GM19438 (cell line): ENCODE results near the gene TTC39B.
A peak's percentile ranks its signal among the peaks of the same experiment; 100 is the strongest.

Source experiments
- ATAC-seq: cut with Tn5 transposase; IDR thresholded peaks from one replicate; pipeline ENCODE4 v1.9.1; 2021; ENCODE audit warnings: low read depth; ENCODE audit not compliant: unreplicated experiment

TTC39B gene

GRCh38 chr9:15187589-15187988, 119.4 kb downstream of the TTC39B start:
- no peak for ATAC-seq

GRCh38 chr9:15182730-15183129, 124.3 kb downstream of the TTC39B start:
- no peak for ATAC-seq

GRCh38 chr9:15182101-15182551, 124.9 kb downstream of the TTC39B start:
- ATAC-seq = no peak

- ATAC-seq = no peak
Observed at GRCh38 chr9:15180124-15180523, 126.9 kb downstream of the TTC39B start.

- ATAC-seq = no peak
Observed at GRCh38 chr9:15178631-15179030, 128.4 kb downstream of the TTC39B start.

- no peak for ATAC-seq
Observed at GRCh38 chr9:15176836-15177235, 130.2 kb downstream of the TTC39B start.

- no peak for ATAC-seq
Observed at GRCh38 chr9:15163931-15164330, 143.1 kb downstream of the TTC39B start.

- no peak for ATAC-seq
Observed at GRCh38 chr9:15161753-15162152, 145.3 kb downstream of the TTC39B start.

- ATAC-seq = no peak
Observed at GRCh38 chr9:15160673-15161072, 146.3 kb downstream of the TTC39B start.

GRCh38 chr9:15158064-15158463, 149.0 kb downstream of the TTC39B start:
- no peak for ATAC-seq

- no peak for ATAC-seq
Observed at GRCh38 chr9:15157381-15157780, 149.6 kb downstream of the TTC39B start.

GRCh38 chr9:15156241-15156640, 150.8 kb downstream of the TTC39B start:
- no peak for ATAC-seq

- no peak for ATAC-seq
Observed at GRCh38 chr9:15155826-15156225, 151.2 kb downstream of the TTC39B start.

GRCh38 chr9:15155323-15155722, 151.7 kb downstream of the TTC39B start:
- ATAC-seq = no peak

- no peak for ATAC-seq
Observed at GRCh38 chr9:15154677-15155076, 152.3 kb downstream of the TTC39B start.

GRCh38 chr9:15153961-15154360, 153.1 kb downstream of the TTC39B start:
- no peak for ATAC-seq

- no peak for ATAC-seq
Observed at GRCh38 chr9:15150939-15151338, 156.1 kb downstream of the TTC39B start.

GRCh38 chr9:15149450-15149849, 157.6 kb downstream of the TTC39B start:
- ATAC-seq = no peak

GRCh38 chr9:15146268-15146700, 160.7 kb downstream of the TTC39B start:
- ATAC-seq = no peak

- ATAC-seq = no peak
Observed at GRCh38 chr9:15144622-15145061, 162.4 kb downstream of the TTC39B start.

- ATAC-seq = peak; percentile 81
Observed at GRCh38 chr9:15142878-15143534, 164.0 kb downstream of the TTC39B start.

- no peak for ATAC-seq
Observed at GRCh38 chr9:15140051-15140450, 167.0 kb downstream of the TTC39B start.

- ATAC-seq = no peak
Observed at GRCh38 chr9:15139469-15139868, 167.5 kb downstream of the TTC39B start.
